Liver (tissue), 9 donors: Measurements from ENCODE around the gene ECEL1. TPM values are rescaled to one million over a fixed set of nuclear protein-coding genes. Genes with fewer than 3 reads are reported as not detected.

Experiments used
- DNase-seq: peaks from one replicate; pipeline ENCODE4 v3.0.0-alpha.2; 2017; ENCODE audit warnings: low spot score
- H3K27ac ChIP-seq, 2 donors: one replicate each; pipeline ENCODE4 v1.7.0; 2013; ENCODE audit warnings: inconsistent platforms in 2 of 2, low read length in 2 of 2, control low read depth in 1 of 2, low read depth in 1 of 2, mild to moderate bottlenecking in 1 of 2
- H3K27me3 ChIP-seq, 4 donors: one replicate each; pipeline versions ENCODE4 v1.6.1 to v1.7.0; 2013; ENCODE audit warnings: low read length in 3 of 4, inconsistent platforms in 1 of 4, mild to moderate bottlenecking in 1 of 4, moderate library complexity in 1 of 4; ENCODE audit not compliant: control insufficient read depth in 4 of 4, insufficient read depth in 4 of 4
- H3K36me3 ChIP-seq, 4 donors: one replicate each; pipeline versions ENCODE4 v1.6.1 to v1.7.0; 2013; ENCODE audit warnings: low read length in 3 of 4, mild to moderate bottlenecking in 3 of 4, low read depth in 1 of 4, moderate library complexity in 1 of 4; ENCODE audit not compliant: control insufficient read depth in 4 of 4, insufficient read depth in 3 of 4
- H3K4me1 ChIP-seq, 4 donors: one replicate each; pipeline versions ENCODE4 v1.6.1 to v1.7.0; 2013; ENCODE audit warnings: low read length in 3 of 4, mild to moderate bottlenecking in 3 of 4, moderate library complexity in 1 of 4; ENCODE audit not compliant: control insufficient read depth in 4 of 4, insufficient read depth in 4 of 4
- H3K4me3 ChIP-seq, 3 donors: one replicate each; pipeline versions ENCODE4 v1.6.1 to v1.7.0; 2013; ENCODE audit warnings: low read length in 3 of 3, control low read depth in 1 of 3, low read depth in 1 of 3, mild to moderate bottlenecking in 1 of 3
- H3K9ac ChIP-seq, 2 donors: one replicate each; pipeline ENCODE4 v1.7.0; 2013; ENCODE audit warnings: low read length in 2 of 2, mild to moderate bottlenecking in 2 of 2, moderate library complexity in 2 of 2, control low read depth in 1 of 2, low read depth in 1 of 2
- H3K9me3 ChIP-seq, 4 donors: one replicate each; pipeline versions ENCODE4 v1.6.1 to v1.7.0; 2013; ENCODE audit warnings: low read length in 3 of 4; ENCODE audit not compliant: control insufficient read depth in 4 of 4
- ATF3 ChIP-seq: IDR thresholded peaks from 2 replicates; pipeline ENCODE4 v1.6.1; 2016; ENCODE audit warnings: antibody characterized with exemption
- CTCF ChIP-seq: fragments of 150-350 bp; IDR thresholded peaks from 2 replicates; pipeline ENCODE4 v1.5.1; 2017; ENCODE audit warnings: improper control_type of control experiment, low read depth, low read length; ENCODE audit not compliant: missing input control
- EGR1 ChIP-seq, 2 donors: IDR thresholded peaks; 2 replicates each; pipeline ENCODE4 v1.6.1; 2016 to 2018; ENCODE audit warnings: antibody characterized with exemption in 2 of 2, low read depth in 2 of 2
- FOXA1 ChIP-seq: IDR thresholded peaks from 2 replicates; pipeline ENCODE4 v1.6.1; 2016; ENCODE audit warnings: antibody characterized with exemption
- FOXA2 ChIP-seq: IDR thresholded peaks from 2 replicates; pipeline ENCODE4 v1.6.1; 2016; ENCODE audit warnings: antibody characterized with exemption
- GABPA ChIP-seq, 2 donors: IDR thresholded peaks in 1 of 2; conservative IDR thresholded peaks in 1 of 2; 2 replicates each; pipeline ENCODE4 v1.6.1; 2016; ENCODE audit warnings: antibody characterized with exemption in 2 of 2, mild to moderate bottlenecking in 1 of 2, moderate library complexity in 1 of 2
- HNF4A ChIP-seq, 2 donors: conservative IDR thresholded peaks; 2 replicates each; pipeline ENCODE4 v1.6.1; 2016; ENCODE audit warnings: antibody characterized with exemption in 2 of 2, mild to moderate bottlenecking in 2 of 2
- HNF4G ChIP-seq: IDR thresholded peaks from 2 replicates; pipeline ENCODE4 v1.6.1; 2016; ENCODE audit warnings: antibody characterized with exemption
- JUND ChIP-seq, 2 donors: IDR thresholded peaks; 2 replicates each; pipeline ENCODE4 v1.6.1; 2016; ENCODE audit warnings: antibody characterized with exemption in 2 of 2
- RXRA ChIP-seq, 2 donors: IDR thresholded peaks; 2 replicates each; pipeline ENCODE4 v1.6.1; 2017 to 2018; ENCODE audit warnings: antibody characterized with exemption in 2 of 2, mild to moderate bottlenecking in 1 of 2
- SP1 ChIP-seq: IDR thresholded peaks from 2 replicates; pipeline ENCODE4 v1.6.1; 2018; ENCODE audit warnings: antibody characterized with exemption, mild to moderate bottlenecking
- YY1 ChIP-seq: IDR thresholded peaks from 2 replicates; pipeline ENCODE4 v1.6.1; 2016; ENCODE audit warnings: antibody characterized with exemption, mild to moderate bottlenecking
- WGBS: extraction: QIAGEN DNeasy Blood & Tissue Kit; methylation state at CpG from one replicate; pipeline ENCODE4 v1.1.7; 2013; 5-methylcytosine and 5-hydroxymethylcytosine counted together
- polyA plus RNA-seq, 2 donors: library from polyadenylated mRNA; stranded (reverse) in 1 of 2; unstranded in 1 of 2; fragments of 200-250 nt in 1 of 2; fragments of >200 nt in 1 of 2; fragmentation: Nextera tagmentation in 1 of 2; extraction: Ambion mirVana in 1 of 2; gene quantifications; one replicate each; pipeline versions ENCODE4 v1.2.1 to v1.2.3, GENCODE V29; 2013 to 2015
- total RNA-seq, 2 donors: library from RNA; depleted of rRNA; stranded (reverse); fragments of >200 nt; gene quantifications; one replicate each; pipeline ENCODE4 v1.2.3, GENCODE V29; 2014
- TF ChIP-seq, protein P1 (sequence below): IDR thresholded peaks from 2 replicates; pipeline ENCODE4 v1.6.1; 2016; ENCODE audit warnings: antibody characterized with exemption
- donor health status: healthy.
- donor health status: healthy.
- donor health status: healthy.
- donor health status: healthy.
- donor health status: healthy.

The ECEL1 gene
- total and polyA plus RNA-seq, 4 donors: 0.67 to 1.8 TPM; not detected in 2

DNA sequence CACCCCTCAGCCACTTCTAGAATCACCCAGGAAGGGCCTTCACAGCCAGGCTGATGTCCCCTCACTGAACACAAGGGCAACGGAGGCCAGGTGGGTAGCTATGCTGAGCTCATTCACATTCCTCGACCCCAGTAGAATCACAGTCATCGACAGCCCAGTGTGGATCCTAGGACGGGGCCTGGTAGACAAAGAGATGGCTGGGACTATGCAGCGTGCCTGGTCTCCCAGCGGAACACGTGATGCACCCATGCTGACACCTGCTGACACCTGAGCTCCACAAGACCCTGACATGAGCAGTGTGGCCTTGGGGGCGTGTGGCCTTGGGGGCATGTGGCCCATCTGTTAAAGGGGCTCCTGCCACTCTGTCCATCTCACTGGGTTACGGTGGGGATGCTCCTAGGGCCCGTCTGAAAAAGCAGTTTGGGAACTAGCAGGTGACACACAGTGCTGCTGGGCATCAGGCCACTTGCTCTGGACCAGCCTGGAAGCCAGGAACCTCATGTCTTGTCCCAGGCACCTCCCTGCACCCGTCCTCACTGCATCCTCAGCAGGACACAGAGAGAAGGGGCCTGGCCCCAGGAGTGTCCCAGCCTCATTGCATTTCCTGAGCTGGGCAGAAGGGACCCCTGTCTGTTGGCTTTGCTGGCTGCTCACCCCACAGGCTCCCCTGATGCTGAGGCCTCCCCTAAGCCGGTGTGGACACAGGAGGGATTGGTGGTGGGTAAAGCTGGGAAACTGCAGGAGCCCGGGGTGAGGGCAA is 9.7 kb downstream of the ECEL1 start (continued):
- TF ChIP-seq HNF4A (conservative IDR thresholded peaks at IDR 0.05): no peak

DNA sequence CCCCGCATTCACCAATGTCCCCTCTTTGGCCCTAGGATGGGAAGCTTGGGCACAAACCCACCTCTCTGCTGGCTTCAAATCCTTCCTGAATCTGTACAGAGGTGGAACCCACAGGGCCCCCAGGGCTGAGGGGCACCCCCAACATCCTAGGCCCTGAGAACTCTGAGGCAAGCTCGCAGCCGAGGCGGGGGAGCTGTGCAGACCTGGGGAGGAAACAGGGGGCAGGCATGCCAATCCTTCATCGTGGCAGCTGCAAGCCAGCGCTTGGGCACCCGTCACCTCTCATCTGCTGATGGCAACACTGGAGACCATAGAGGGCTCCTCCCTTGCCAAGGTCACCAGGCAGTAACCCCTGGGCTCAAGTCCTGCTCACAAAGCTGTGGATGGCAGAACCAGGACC is 10.8 kb downstream of the ECEL1 start:
- Histone ChIP-seq H3K36me3 (no peaks in the 10 kb centered on the region), H3K4me3 (no peak overlapping the region), H3K9ac (no peak overlapping the region), H3K27me3 (peaks cover 0 to 3% (median 0%) of the 10 kb centered on the region in 4 donors), H3K4me1 (no peaks in the 10 kb centered on the region), H3K27ac (no peak overlapping the region), H3K9me3 (no peaks in the 10 kb centered on the region)
- WGBS: 94% methylated on average over 7 of the region's 7 CpGs
- no peak for DNase-seq
- TF ChIP-seq HNF4A (conservative IDR thresholded peaks at IDR 0.05) (no peak), CTCF (no peak), EGR1 (IDR thresholded peaks at IDR 0.05; ENCODE audit: low read depth in 2 of 2) (no peak)

- Histone ChIP-seq H3K4me1 (no peaks in the 10 kb centered on the region), H3K9me3 (no peaks in the 10 kb centered on the region), H3K9ac (no peak overlapping the region), H3K27me3 (peaks cover 0 to 3% (median 0%) of the 10 kb centered on the region in 4 donors), H3K4me3 (no peak overlapping the region), H3K27ac (no peak overlapping the region), H3K36me3 (no peaks in the 10 kb centered on the region)
- no peak for DNase-seq
- TF ChIP-seq, protein P1, sequence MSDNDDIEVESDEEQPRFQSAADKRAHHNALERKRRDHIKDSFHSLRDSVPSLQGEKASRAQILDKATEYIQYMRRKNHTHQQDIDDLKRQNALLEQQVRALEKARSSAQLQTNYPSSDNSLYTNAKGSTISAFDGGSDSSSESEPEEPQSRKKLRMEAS: no peak
- no peak for TF ChIP-seq YY1
- no peak for TF ChIP-seq ATF3
- no peak for TF ChIP-seq GABPA (IDR thresholded peaks at IDR 0.05 in 1 of 2, conservative IDR thresholded peaks at IDR 0.05 in 1 of 2)
- TF ChIP-seq CTCF: no peak
- no peak for TF ChIP-seq HNF4G
- TF ChIP-seq JUND (IDR thresholded peaks at IDR 0.05): no peak
- no peak for TF ChIP-seq FOXA1
- no peak for TF ChIP-seq SP1
- no peak for TF ChIP-seq RXRA (IDR thresholded peaks at IDR 0.05)
- TF ChIP-seq FOXA2: no peak
- WGBS: 54% methylated on average over 2 of the region's 2 CpGs
Measured at GRCh38 chr2:232476045-232476444, 11.6 kb downstream of the ECEL1 start.
